Umbilical cord (tissue), 2 donors: Measurements from ENCODE around the gene MGAT4A. TPM values are rescaled to one million over a fixed set of nuclear protein-coding genes. Genes with fewer than 3 reads are reported as not detected.
"Not testable (repeated sequence)": the region's sequence is repeated elsewhere in the genome, so short reads cannot be mapped to it uniquely, and the experiment has no call there.

Source experiments
- DNase-seq: peaks from one replicate; pipeline ENCODE4 v3.0.0-alpha.2; 2015; ENCODE audit warnings: low spot score
- total RNA-seq: library from RNA; depleted of rRNA; stranded (reverse); fragments of >200 nt; gene quantifications from one replicate; pipeline ENCODE4 v1.2.3, GENCODE V29; 2014; ENCODE audit warnings: low replicate concordance; ENCODE audit not compliant: insufficient read depth

The MGAT4A gene
- total RNA-seq, 1 donor from 2014 or later, result 16.4 TPM

DNA sequence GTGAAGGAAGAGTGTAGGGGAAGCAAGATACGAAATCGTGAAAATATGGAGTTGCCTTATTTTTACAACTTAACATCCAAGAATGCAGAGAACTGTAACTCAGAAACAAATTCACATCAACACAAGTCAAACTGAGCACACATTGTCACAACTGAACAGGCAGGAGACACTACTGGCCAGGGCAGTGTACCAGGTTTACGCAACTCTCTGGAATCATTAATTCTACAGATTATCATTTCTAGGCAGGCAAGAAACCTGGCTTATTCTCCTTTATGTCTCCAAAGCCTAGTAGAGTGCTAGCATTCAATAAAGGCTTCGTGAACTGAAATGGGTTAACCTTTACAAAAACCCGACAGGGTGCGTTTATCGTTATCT, 123.2 kb downstream of the MGAT4A start:
- no peak for DNase-seq

DNA sequence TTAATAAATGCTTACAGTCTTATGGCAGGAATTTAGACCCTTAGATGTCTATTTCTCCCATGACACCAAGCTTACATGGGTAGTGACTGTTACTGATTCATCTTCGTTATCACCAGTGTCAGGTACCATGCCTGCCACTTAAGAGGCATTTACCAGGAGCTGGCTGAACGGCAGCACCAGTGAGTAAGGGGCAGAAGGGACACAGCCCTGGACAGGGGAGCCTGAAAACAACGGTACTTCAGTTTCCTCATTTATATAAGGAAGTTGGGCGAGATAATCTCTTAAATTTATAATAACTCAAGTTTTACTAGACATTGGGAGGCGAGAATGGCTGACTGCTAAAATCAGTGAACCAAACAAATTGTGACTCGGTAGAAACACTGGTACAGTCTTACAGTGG, 123.8 kb downstream of the MGAT4A start:
- no peak for DNase-seq

DNA sequence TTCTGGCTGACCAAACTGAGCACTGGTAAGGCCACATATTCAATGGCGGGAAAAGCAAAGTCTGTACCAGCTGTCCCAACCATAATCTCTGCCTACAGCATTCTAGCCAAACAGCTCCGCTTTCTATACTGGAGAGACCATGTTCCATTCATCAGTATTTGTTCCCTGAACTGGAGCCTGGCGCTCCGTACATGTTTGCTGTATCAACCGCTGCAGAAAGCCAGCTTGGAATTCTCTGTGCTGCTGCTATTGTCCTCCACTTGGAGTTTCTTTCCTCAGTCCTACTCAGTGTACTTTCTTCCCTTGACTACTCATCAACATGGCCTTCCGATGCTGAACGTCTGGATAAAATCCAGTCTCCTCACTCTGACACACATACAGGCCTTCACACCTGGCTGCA, 124.5 kb downstream of the MGAT4A start:
- DNase-seq, result no peak

DNA sequence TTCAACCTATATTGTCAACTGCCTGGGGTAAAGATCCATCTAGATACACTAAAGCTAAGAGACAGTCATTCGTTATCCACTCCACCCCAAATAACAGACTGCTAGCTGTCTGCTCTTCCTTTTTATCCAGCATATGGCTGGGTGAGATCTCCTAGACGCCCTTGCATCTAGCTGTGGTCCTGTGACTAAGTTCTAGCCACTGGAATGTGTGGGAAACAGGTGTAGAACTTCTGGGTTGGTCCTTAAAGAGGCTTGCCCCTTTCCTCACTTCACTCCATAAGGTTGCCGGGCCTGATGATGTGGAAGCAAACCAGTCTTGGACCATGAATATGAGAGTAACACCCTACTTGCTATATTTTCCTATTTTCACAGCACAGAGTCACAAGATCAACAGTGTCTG, 125.9 kb downstream of the MGAT4A start:
- no peak for DNase-seq

DNA sequence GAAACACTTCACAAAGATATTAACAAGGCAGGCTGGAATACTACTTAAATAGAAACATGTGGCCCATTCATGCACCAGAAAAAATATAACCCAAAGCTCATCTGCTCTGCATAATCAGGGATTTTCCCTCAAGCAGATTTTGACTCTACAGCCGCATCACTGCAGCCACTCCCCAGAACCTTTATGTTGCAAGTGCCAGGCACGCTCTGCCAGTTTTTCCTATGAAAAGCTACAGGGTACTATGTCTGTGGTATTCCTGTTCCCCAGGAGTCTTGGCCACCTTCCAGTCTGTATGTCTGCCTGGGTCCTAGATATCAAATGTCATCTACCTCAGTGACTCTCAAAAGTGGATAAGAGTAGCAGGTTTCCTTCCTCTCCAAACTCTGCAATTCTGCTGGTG, 126.4 kb downstream of the MGAT4A start:
- peak; percentile 3 for DNase-seq

DNA sequence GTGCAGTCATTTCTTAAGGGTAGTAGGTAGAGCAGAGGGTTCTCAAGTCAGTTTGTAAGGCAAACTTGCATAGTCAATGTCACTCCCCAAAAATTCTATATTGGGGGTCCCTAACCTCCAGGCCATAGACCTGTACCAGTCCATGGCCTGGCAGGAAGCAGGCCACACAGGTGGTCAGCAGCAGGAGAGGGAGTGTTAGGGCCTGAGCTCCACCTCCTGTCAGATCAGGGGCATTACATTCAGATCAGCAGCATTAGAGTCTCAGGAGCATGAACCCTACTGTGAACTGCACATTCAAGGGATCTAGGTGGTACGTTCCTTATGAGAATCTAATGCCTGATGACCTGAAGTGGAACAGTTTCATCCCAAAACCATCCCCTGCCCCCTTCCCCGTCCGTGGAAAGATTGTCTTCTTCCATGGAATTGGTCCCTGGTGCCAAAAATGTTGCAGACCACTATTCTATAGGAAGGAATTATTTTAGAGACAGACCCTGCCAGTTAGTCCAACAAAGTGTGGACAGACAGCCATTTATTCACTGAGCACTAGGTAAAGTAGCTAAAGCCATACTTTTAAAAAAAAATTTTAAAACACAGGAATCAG, 129.3 kb downstream of the MGAT4A start:
- DNase-seq, result peak; percentile 5

DNA sequence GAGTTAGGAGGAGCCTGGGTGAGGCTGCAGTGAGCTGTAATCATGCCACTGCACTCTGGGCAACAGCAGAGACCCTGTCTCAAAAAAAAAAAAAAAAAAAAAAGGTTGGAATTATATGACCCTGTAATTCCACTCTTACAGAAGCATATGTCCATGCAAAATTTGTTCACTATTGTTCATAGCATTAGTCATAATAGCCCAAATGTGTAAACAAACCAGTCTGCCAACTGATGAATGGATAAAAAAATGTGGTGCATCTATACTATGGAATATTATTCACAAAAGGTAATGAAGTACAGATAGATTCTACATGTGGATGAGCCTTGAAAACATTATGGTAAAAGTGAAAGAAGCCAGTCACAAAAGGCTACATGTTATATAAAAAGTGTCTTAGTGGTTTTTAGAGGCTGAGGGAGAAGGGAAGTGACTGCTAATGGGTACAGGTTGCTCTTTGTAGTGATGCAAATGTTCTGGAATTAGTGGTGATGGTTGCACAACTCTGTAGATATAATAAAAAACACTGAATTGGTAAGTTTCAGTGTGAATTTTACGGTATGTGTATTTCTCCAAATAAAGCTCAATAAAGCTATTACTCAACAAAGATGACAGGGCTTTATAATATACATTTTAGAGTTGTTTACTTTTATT, 132.0 kb downstream of the MGAT4A start:
- no peak for DNase-seq

DNA sequence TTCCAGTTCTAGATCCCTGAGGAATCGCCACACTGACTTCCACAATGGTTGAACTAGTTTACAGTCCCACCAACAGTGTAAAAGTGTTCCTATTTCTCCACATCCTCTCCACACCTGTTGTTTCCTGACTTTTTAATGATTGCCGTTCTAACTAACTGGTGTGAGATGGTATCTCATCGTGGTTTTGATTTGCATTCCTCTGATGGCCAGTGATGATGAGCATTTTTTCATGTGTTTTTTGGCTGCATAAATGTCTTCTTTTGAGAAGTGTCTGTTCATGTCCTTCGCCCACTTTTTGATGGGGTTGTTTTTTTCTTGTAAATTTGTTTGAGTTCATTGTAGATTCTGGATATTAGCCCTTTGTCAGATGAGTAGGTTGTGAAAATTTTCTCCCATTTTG, 136.3 kb downstream of the MGAT4A start:
- DNase-seq, result not testable (repeated sequence)

DNA sequence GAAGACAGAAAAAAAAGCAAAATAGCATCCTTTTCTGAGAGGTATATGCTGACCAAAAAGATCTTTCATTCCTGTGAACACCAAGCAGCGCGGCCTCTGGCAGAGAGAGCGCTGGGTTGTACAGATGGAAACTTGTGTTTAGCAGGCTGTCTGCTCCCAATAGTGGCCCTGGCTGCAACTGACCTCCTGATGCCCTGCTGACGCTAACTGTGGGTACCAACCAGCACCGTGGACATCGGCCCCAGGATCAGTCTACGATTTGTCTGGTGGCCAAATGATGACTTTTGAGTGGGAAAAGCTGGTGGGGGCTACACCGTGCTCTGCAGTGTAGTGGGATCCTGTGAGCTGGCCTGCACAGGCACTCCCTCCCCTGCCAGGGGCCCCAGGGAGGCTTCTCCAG, 138.4 kb downstream of the MGAT4A start:
- no peak for DNase-seq

DNA sequence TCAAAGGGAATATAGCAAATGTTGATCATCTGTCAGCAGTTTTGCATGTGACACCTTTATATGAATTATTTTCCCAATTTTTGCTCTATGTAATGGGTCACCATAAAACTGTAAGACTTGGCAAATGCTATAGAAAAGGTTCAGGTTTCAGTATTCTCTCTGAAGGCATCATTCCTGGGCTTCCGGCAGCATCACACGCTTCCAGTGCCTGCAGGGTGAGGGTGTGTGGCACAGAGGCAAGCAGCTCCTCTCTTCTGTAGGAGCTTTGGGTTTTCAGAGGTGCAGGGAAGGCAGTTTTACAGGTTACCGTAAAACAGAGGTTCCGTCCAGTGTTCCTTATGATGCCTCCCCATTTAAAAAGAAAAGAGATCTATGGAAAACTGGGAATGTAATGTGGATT, 141.4 kb downstream of the MGAT4A start:
- no peak for DNase-seq

DNA sequence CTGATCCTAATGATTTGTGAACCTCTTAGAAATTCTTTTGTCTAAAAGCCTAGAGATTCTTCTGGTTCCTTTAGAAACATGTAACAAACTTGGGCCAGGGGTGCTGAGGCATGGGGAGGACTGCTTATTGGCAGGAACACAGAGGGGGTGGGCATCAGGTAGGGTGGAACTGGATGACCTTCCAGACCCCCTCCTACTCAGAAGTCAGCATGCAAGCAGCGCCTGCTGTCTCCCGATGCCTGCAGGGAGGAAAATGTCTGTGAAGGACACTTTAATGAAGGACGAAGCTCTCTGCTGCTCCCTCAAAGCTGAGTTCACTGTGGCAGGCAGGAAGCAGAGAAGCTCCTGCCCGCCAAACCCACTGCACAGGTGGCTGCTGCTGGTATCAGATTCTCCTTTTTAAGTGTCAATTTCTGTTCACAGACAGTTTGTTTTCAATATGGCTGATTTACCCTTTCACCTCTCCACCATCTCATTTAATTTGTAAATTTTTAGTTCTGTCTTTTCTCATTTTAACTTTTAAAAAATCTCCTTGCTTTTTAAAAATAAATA, 142.0 kb downstream of the MGAT4A start:
- DNase-seq, result no peak

DNA sequence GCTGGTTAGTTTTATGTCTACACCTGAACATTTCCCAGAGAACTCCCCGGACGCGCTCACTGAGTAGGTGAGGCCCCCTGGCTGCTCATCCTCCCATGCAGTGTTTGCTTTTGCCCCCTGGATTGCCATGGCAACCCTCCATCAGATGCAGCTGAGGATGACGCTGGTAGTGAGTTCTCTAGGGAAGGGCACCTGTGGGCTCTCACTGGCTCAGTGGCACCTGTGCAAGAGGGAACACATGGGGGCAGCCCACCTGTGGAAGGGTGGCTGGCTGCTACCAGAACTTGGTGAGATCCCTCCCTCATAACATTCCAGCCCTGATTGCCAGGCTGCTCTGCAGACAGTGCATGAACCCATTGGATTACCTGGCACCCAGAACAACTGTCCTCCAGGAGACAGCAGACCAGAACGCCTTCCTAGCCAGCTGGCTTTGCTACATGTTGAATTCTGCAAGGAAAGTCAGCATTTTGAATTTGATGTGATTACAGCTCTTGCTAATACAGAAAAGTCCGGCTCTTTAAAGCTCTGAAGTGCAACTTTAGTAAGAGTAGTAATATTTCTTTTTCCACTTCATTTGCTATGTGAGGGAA, 144.3 kb downstream of the MGAT4A start:
- no peak for DNase-seq

DNA sequence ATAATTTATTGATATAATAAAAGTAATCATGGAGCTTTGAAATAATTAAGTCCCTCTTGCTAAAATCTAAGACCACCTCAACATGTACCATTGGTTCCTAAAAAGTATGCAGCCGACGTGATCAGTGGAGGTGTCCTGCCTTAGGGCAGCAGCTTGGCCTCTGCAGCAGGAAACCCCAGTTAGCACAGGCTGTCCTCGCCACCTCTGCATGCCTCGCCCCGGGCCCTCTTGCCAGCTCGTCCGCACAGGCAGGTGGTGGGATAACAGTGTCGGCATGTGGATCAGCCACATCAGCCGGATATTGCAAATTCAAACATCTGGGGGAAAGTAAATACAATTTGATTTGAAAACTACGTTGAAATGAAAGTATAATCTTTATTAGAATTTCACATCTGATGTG, 145.5 kb downstream of the MGAT4A start:
- no peak for DNase-seq

DNA sequence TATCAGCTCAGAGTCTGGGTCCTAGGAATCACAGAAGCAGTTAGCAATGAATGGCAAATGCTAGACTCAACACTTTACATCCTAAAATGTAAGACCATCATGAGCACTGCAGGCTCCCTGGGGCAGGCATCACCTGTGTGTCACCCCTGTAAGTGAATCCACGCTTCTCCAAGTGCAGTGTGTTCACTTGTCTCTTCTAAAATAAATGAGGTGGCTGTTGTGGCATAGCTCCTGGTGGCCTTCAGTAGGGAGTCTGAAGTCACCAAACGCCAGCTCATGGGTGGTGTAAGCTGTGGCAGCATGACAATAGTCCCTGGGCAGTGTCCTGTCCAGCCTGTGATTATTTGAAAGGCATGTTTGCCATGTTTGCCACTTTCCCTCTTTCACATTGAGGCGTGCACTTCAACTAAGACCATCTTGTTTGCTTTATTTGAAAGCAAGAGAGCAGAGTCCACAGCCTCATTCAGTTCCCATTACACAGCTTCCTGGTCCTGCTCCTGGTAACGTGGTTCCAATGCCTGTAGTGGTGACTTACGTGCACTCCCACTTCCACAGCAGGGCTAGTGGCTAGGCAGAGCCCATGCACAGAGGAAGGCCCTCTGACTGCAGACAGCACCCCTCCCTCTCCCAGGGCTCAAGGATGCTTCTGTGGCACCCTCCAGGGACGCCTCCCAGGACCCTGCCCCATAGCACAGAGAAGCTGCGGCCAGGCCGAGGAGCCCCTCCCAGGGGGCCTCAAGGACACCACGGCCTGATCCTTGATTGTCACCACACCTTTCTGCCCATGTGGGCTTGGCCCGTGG, 146.9 kb downstream of the MGAT4A start:
- no peak for DNase-seq

DNA sequence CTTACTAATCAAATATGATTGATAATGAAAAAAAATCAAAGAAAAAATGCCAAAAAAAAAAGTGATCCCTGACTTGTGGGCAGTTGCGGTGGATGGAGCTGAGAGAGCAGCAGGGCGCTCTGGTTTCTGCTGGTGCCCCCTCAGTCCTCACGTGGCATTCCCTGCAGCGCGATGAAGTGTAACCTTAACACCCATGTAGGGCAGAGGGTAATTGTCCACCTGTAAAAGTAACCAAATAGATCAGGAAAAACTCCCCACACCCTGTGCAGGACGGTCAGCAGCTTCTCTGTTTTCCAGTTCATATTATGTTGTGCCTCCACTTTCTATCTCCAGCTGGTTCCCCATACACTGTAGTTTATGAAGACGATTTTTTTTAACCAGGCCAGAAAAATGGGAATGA, 147.7 kb downstream of the MGAT4A start:
- no peak for DNase-seq

DNA sequence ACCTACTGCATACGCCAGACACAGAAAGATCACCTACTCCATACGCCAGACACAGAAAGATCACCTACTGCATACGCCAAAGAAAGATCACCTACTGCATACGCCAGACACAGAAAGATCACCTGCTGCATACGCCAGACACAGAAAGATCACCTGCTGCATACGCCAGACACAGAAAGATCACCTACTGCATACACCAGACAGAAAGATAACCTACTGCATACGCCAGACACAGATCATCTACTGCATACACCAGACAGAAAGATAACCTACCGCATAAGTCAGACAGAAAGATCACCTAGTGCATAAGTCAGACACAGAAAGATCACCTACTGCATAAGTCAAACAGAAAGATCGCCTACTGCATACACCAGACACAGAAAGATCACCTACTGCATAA, 148.4 kb downstream of the MGAT4A start:
- DNase-seq, result no peak

DNA sequence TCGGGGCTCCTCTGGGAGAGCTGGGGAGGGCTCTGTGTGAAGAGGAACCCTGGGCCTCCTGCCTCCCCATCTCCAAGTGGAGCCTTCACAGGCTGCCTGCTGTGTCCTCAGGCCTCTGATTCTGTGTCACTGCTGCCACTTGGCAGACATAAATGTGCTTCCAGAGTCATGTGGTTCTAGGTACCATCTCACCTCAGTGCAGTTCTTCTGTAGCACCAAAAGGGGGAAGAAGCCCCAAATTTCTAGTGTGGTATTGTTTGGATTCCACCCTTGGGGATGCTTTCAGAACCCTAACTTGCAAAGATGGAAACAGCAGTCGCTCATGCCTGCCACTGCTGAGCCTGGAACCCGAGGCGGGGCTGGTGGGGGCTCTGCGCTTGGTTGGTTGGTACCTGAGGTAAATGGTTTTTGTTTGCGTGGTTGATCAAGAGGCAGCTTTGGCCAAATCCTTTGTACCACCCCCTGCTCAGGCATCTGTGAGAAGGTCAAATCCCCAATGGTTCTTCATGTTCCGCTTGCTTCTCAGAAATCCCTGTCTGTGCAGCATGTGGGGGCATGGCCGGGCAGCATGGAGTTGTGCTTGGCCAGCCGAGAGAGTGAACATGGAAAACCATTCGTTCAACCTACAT, 150.2 kb downstream of the MGAT4A start:
- no peak for DNase-seq

DNA sequence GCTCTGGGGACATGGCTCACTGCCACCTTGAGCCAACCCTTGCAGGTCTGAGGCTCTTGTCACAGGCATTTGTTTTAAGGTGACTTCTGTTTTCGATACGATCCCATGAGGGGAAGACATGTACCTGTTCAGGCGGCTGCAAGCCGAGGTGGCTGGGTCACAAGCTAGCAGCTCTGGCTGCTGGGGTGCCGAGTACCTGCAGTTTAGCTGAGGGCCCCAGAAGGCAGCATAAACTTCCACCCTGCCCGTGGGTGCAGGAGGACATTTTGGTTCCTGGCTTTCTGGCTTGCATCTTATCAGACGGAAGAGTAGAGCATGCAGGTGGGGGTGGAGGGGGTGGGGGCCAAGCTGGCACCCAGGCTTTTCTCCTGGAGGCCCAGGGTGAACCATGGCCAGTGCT, 151.0 kb downstream of the MGAT4A start:
- DNase-seq, result no peak

DNA sequence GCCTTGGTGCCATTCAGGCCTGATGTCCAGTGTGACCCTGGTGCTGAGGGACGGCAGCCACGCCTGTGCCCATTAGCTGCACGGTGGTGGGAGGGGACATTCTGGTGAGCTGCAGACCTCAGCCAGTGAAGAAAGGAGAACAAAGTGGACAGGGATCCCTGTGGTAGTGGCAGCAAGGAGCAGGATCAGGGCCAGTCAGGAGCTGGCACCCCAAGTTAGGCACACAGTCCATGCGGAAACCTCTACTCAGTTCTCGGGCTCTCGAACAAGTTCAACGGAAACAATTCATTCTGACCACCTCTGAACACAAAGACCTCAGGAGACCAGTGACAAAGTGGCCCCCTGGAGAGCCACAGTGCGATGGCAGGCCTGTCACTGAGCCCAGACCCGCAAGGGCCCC, 152.7 kb downstream of the MGAT4A start:
- no peak for DNase-seq

DNA sequence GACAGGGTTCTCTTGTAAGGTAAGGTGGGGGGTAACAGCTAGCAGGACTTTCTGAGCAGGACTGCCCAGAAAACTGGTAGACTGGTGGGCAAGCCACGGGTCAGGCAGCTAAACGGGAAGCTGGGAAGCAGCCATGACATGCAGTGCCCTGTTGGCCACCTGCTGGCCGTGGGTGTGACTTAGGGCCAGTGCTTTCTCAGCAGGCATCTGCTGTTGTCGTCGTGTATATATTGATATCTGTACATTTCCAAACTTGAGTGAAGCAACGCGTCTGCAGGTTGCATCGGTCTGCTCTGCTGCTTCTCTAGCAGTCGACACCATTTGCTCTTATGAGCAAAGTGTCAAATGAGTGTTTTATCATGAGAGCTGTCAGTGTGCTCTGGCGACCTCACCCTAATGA, 153.6 kb downstream of the MGAT4A start:
- no peak for DNase-seq

DNA sequence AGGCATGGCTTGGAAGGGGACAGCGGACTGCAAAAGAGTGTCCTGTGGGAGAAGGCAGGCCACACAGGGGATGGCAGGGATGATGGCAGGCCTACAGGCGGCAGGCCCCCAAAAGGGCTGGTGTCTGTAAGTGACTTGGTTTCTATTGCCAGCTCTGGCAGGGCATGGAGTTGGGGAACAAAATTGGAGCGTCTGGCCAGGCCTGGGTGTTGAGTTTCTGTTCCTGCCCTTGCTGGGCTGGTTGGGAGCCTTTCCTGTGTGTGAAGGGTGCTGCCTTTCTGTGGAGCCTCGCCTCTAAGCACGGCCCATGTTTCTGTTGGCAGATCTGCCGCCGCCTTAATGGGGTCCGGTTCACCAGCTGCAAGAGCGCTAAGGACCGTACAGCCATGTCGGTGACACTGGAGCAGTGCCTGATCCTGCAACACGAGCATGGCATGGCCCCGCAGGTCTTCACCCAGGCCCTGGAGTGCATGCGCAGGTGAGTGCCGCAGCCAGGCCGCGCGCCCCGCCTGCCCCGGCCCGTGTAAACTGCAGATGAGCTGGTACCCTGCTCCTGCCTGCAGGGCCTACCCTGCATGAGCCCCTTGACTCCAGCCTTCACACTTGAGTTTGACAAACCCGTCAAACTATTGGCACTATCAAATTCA, 154.1 kb downstream of the MGAT4A start:
- DNase-seq, result no peak
